SH-SY5Y (cell line): ENCODE measurements around the gene ETNK2.

Experiments used
- GATA2 ChIP-seq: IDR thresholded peaks from 2 replicates; pipeline ENCODE4 v1.6.1; 2011; ENCODE audit warnings: mild to moderate bottlenecking, low read depth, low read length
- GATA3 ChIP-seq: IDR thresholded peaks from 2 replicates; pipeline ENCODE4 v1.6.1; 2011; ENCODE audit warnings: low read depth, mild to moderate bottlenecking, low read length, moderate library complexity

ETNK2 gene

DNA sequence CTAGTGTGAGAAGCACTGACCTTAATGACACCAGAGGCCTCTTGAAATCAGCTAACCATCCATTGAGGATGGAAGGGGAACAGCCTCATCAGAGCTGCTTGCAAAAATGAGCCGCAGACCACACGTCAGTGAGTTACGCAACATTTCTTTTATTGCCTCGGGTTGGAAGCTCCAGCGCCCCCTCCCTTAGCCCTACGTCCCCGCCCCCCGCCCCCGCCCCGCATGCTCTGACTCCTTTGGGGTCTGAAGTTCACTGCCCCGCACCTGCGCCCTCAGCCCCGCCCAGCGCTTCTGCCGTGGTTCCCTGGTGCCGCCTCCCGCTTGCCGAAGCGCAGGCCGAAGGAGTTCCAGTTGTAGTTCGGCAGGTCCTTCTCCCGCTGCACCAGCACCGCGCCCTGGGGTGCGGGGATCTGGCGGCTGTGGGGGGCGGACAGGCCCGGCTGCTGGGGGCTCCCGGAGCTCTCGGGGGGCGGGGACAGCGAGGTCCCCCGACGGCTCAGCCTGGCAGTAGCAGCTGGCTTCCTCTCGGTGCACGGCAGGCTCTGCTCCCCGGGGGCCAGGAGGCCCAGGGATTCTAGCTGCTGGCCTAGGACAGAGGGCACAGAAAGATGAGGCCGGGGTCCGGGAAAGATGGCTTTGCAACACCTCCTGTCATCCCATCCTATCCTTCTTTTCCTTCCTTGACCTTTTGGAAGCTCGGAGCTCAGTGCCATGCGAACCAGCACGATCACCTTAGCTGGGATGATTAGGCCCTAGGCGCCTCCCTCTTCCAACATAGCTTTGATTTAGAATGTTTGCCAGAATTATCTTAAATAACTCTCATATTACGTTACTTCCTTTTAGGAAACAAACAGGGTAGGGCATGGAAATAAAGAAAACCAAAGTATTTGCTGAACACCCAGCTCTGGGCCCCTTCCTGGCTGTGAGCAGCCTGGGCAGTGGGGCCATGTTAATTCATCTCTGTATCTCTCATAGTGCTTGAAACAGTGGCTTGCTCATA, 38.7 kb upstream of the ETNK2 start:
- TF ChIP-seq GATA2 (no peak), GATA3 (no peak)

DNA sequence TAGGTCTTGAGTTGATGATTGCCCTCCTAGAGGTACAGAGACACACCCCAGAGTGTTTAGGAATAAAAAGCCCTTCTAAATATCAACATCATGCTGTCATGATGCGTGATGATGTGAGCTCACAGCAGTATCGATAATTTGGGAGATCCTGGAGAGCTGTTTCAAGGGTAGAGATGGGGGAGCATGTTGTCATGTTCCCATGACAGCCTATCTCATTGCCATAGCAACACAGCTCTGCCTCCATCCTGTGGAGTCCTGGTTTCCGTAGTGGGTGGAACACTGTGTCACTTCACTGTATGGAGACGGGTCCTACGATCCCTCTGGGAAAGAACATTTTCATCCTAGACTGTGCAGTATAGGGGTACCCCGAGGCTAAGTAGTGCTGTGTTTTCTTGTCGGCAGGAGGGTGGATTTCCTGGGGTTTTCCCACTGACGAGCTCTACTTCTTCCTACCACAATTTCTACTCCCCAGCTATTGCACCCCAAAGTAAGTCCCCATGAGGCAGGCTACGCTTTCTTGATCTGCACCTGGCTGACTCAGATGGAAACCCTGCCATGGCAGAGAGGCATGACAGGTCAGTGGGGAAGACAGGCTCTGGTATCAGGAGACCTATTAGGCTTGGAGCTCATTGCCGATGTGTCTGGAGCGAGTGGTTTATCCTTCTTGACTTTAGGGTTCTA, 37.3 kb upstream of the ETNK2 start:
- TF ChIP-seq GATA2, result no peak
- no peak for TF ChIP-seq GATA3

GRCh38 chr1:204186597-204186996, 34.8 kb upstream of the ETNK2 start:
- no peak for TF ChIP-seq GATA3

DNA sequence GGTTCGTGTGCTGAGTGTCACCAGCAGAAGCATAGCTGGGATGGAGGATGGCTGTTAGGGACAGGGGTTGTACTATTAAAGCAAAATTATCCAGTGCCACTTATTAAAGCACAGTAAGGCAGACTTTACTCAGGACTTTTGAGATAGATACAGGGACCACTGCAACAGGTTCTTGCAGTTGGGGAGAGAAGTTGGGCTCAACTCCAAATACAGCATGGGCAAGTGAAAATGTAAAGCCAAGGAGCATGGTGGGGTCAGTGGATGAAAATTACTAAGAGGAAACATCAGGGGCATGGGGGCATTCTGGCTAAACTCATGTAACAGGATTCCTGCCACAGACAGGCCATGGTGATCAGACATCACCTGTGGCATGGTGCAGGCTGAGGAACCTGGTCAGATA, 29.3 kb upstream of the ETNK2 start:
- TF ChIP-seq GATA3 (no peak), GATA2 (no peak)

DNA sequence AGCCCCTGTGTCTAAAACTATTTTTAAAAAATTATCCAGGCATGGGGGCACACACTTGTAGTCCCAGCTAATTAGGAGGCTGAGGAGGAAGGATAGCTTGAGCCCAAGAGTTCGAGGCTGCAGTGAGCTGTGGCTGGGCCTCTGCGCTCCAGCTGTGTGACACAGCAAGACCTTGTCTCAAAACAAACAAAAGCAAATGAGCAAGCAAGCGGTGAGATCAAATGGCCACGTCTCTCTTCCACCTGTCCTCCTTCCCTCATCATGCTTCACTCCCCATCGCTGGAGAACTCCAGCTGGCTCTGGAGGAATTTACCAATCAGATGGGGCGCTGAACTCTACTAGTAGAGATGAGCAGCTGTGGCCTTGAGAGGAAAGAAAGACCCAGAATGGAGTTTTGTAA, 28.3 kb upstream of the ETNK2 start:
- TF ChIP-seq GATA2 (no peak), GATA3 (no peak)

- TF ChIP-seq GATA2, result no peak
- no peak for TF ChIP-seq GATA3
Observed at GRCh38 chr1:204178487-204179281, 26.8 kb upstream of the ETNK2 start.

DNA sequence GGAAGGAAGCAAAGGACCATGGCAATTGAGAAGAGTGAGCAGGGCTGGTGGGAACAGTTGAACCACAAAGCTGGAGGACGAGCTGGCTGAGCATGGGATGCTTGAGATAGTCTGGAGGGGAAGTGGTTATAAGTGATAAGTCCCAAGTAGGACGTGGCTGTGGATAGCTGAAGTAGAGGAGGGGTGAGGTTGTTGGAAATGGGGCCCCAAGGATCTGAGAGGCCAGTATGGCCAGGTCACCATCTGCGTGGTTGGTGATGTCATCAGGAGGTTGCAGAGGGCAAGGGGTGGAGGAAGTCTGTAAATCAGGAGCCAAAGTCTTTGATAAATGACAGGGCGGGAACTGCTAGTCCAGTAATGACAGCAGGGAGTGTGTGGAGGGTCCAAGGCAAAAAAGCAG, 25.3 kb upstream of the ETNK2 start:
- TF ChIP-seq GATA3, result no peak
- no peak for TF ChIP-seq GATA2

DNA sequence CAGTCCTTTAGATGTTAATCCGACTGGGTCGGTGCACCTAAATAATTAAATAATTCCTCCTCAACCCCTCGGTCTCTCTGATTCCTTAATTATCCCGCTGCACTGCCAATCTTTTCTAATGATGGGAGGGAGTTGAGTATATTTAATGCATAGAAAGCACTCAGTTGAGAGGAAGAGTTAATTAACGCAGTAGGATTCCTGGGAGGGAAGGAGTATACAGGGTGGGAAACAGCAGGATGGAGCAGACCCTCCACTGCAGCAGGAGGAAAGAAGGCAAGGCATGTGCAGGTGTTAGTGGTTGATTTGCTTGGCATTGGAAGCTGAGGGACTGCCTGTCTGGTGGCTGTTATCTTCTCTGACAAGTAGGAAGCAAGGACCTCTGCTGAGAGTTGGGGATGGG, 24.2 kb upstream of the ETNK2 start:
- TF ChIP-seq GATA2 (no peak), GATA3 (no peak)

DNA sequence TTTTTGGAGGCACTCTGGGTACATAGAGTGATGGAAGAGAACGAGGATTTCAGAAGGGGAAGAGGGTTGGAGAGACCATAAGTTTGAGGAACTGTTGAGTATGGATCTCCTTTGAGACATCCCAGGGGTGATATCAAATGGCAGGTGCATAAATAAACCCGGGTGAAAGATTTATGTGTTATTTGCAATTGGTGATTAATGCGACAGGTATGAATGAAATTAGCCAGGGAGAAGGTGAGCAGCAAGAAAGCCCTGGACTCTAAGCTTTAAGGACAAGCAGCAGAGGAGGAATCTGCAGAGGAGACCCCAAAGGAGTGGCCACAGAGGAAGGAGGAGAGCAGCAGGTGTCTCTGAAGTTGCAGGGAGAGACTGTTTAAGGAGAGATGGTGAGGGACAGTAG, 23.1 kb upstream of the ETNK2 start:
- TF ChIP-seq GATA3 (no peak), GATA2 (no peak)

DNA sequence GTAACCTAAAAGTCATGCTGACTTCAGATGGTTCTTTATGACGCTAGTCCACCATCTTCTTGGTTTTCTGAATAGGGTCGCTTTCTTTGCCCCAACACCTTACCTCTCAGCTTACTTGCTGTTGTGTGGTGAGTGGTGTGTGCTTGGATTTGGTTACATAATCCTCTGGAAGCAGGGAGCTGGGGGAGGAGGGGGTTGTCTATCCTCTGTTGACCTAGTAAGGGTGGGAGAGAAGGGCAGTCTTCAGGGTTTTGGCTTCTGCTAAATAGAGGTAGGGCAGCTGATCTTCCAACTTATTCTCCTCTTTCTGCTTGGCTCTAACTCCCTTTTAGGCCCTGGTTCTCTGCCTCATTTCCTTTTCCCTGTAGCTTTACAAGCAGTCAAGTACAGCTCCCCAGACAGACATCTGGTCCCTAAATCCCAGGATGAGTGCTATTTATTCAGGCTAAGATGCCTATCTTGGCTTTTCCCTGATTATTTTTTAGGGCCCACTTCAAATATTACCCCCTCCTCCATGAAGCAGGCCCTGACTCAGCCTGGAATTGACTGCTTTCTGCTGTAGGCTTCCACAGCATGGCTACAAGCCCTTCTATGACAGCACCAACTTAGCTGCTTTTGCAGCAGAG, 20.7 kb upstream of the ETNK2 start:
- TF ChIP-seq GATA3 (no peak), GATA2 (peak; percentile 43; the same call in 1 of the 2 replicates)

DNA sequence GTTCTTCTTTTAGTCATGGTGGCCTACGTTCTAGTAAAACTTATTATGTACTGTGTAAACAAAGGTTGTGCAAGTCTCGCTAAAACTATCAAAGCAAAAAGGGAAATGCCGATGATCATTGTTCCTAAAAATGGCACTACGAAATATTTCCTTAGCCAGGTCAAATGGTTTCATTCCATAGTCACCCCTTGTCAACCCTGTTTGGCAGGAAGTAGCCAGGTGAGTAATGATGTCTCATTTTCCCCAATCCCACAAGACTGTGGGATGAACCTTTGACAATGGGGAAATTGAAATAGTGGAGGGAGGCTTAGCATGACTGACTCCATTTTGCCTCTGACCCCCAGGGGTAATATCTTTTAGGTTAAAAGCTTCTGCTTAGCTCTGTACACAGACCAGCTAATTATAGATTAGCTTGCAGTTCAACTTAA, 19.9 kb upstream of the ETNK2 start:
- TF ChIP-seq GATA2, result no peak
- TF ChIP-seq GATA3, result no peak

DNA sequence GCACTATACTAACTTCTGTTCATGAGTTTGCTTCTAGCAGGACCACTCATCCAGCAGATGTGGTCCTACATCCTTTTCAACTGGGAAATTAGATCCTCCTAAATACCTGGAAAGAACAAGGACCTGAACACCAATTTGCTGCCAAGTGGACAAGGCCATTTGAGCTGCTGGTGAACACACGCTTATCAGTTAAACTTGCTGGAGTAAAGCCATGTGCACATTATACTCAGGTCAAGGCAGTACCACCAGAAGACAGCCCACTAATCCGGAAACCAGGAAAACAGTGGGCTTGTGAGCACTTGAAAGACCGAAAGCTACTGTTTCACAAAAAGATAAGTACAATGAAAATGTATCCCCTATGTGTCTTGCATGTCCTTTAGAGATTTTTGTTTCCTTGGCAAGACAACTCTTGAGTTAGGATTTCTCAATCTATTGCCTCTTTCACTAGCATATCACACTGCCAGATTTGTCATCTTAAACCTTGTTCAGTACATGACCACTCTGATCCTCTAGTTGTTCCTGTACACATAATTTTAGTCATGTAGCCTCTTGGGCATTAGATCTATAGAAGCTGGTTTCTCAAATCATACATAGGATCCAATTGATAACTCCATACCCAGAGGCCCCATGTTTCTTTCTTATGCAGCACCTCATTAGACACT, 18.8 kb upstream of the ETNK2 start:
- TF ChIP-seq GATA2 (no peak), GATA3 (no peak)

GRCh38 chr1:204169858-204170257, 18.0 kb upstream of the ETNK2 start:
- TF ChIP-seq GATA2 (no peak), GATA3 (no peak)

GRCh38 chr1:204167730-204168129, 15.9 kb upstream of the ETNK2 start:
- TF ChIP-seq GATA3 (no peak), GATA2 (no peak)
